Liver (tissue), 3 donors: Measurements from ENCODE around the gene EGF.

Experiments
- EGR1 ChIP-seq, 2 donors: IDR thresholded peaks; 2 replicates each; pipeline ENCODE4 v1.6.1; 2016 to 2018; ENCODE audit warnings: antibody characterized with exemption in 2 of 2, low read depth in 2 of 2
- ZBTB33 ChIP-seq: IDR thresholded peaks from 2 replicates; pipeline ENCODE4 v1.6.1; 2016; ENCODE audit warnings: antibody characterized with exemption
- TF ChIP-seq, protein P1 (sequence below): fragments of 150-350 bp; IDR thresholded peaks from 2 replicates; pipeline ENCODE4 v1.5.1; 2017; ENCODE audit warnings: improper control_type of control experiment, low read depth, low read length; ENCODE audit not compliant: missing input control
- donor health status: healthy.
- donor health status: healthy.

DNA sequence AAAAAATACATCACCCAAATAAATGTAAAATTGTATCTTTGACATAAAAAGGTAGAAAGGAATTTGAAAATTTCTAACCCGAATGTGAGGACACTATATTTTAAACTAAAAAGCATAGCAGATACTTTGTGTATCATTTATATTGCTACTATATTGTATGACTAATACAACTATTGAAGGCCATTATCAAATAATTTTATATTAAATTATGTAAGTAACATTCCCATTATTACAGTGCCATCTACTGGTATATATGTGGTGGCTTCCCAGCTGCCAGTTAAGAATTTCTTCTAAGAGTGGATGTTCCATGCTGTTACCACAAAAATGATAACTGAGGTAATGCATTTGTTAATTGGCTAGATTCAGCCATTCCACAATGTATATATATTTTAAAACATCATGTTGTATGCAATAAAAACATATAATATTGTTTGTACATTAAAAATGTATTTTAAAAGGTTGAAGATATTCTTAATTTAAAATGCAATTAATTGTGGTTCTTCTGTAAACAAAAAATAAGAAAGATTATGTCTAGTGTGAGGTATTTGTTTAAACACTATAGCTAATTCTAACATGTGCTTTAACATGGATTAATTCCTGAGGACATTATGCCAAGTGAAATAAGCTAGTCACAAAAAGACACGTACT, 65.3 kb downstream of the EGF start:
- TF ChIP-seq ZBTB33 (no peak), EGR1 (IDR thresholded peaks at IDR 0.05; ENCODE audit: low read depth in 2 of 2) (no peak)
- TF ChIP-seq, protein P1, sequence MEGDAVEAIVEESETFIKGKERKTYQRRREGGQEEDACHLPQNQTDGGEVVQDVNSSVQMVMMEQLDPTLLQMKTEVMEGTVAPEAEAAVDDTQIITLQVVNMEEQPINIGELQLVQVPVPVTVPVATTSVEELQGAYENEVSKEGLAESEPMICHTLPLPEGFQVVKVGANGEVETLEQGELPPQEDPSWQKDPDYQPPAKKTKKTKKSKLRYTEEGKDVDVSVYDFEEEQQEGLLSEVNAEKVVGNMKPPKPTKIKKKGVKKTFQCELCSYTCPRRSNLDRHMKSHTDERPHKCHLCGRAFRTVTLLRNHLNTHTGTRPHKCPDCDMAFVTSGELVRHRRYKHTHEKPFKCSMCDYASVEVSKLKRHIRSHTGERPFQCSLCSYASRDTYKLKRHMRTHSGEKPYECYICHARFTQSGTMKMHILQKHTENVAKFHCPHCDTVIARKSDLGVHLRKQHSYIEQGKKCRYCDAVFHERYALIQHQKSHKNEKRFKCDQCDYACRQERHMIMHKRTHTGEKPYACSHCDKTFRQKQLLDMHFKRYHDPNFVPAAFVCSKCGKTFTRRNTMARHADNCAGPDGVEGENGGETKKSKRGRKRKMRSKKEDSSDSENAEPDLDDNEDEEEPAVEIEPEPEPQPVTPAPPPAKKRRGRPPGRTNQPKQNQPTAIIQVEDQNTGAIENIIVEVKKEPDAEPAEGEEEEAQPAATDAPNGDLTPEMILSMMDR: peak; percentile 65
